Prostate gland (tissue), 2 donors: ENCODE measurements around the gene IRS2.

Experiments used
- POLR2A ChIP-seq: fragments of 450-650 bp; IDR thresholded peaks from one replicate; pipeline ENCODE4 v1.6.1; 2016; ENCODE audit warnings: antibody characterized with exemption, mild to moderate bottlenecking
- POLR2AphosphoS5 ChIP-seq: sonication (generic); formaldehyde crosslinking; IDR thresholded peaks from one replicate; pipeline ENCODE4 v1.6.1; 2017; ENCODE audit warnings: antibody characterized with exemption
- TF ChIP-seq, protein P1 (sequence below), 4 experiments: fragments of 200-600 bp in 2 of 4; fragments of 450-650 bp in 2 of 4; sonication (generic) in 2 of 4; IDR thresholded peaks; 1 replicate in 3 of 4; 2 replicates in 1 of 4; pipeline ENCODE4 v1.5.1; 2016 to 2019; ENCODE audit warnings: antibody characterized with exemption in 4 of 4, mild to moderate bottlenecking in 2 of 4, moderate library complexity in 2 of 4

- TF ChIP-seq, protein P1, sequence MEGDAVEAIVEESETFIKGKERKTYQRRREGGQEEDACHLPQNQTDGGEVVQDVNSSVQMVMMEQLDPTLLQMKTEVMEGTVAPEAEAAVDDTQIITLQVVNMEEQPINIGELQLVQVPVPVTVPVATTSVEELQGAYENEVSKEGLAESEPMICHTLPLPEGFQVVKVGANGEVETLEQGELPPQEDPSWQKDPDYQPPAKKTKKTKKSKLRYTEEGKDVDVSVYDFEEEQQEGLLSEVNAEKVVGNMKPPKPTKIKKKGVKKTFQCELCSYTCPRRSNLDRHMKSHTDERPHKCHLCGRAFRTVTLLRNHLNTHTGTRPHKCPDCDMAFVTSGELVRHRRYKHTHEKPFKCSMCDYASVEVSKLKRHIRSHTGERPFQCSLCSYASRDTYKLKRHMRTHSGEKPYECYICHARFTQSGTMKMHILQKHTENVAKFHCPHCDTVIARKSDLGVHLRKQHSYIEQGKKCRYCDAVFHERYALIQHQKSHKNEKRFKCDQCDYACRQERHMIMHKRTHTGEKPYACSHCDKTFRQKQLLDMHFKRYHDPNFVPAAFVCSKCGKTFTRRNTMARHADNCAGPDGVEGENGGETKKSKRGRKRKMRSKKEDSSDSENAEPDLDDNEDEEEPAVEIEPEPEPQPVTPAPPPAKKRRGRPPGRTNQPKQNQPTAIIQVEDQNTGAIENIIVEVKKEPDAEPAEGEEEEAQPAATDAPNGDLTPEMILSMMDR (IDR thresholded peaks at IDR 0.05) = no peak
- TF ChIP-seq POLR2A (no peak), POLR2AphosphoS5 (no peak)
These were observed 26.8 kb downstream of the IRS2 start for GRCh38 chr13:109759609-109760008.
